ENCODE data around the gene UBL3. TPM values are rescaled to one million over a fixed set of nuclear protein-coding genes. Genes with fewer than 3 reads are reported as not detected.

UBL3 gene
- total RNA-seq, 2 experiments from 2014 or later = 39.5 to 41.9 TPM

DNA sequence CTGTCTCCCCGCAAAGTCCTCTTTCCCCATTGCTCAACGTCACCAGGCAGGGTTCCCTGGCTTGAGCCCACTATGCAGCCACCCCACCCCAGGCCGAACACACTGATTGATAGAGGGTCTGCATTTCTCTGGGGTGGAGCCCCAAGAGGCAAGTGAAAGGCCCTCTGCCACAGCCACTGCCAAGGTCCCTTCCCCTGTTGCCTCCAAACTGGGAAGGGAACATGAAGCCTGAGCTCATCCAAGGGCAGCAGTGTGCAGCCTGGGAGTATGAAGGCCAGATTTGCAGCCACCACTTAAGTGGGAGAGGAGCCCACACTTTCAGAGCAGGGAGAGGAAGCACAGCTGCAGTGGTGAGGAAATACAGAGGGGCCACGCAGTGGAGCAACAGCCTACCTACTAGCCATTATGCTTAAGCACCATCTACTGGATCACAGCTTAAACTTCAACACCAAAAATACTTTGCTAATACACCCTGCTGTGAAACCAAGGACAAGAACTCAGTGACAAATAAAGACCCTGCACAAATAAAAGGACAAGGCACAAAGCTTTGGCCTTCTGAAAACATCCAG is 48.6 kb downstream of the UBL3 start:
- no peaks in the 10 kb centered on the region for H3K9me3 Mint-ChIP-seq
- no peak overlapping the region for H3K4me3 Mint-ChIP-seq
- POLR2A ChIA-PET = interaction anchor here (0.7 kb wide), 1 partner anchor 261 kb away, joined by 3 read pairs; no protein-coding TSS in a partner anchor
- no peaks in the 10 kb centered on the region for H3K36me3 Mint-ChIP-seq (ENCODE audit: low read depth)
- H3K27me3 Mint-ChIP-seq = no peaks in the 10 kb centered on the region
- Histone ChIP-seq H3K4me3 (ENCODE audit: low read length) (no peak overlapping the region), H3K27ac (ENCODE audit: low read depth in 1 of 2, low read length in 2 of 2) (no peak overlapping the region), H3K36me3 (ENCODE audit: insufficient read depth, low read length) (no peaks in the 10 kb centered on the region), H3K4me1 (ENCODE audit: insufficient read depth, low read length) (peaks cover 11% of the 10 kb centered on the region), H3K9me3 (ENCODE audit: control insufficient read depth in 1 of 2, insufficient read depth in 1 of 2, low read length in 2 of 2) (no peaks in the 10 kb centered on the region), H3K27me3 (ENCODE audit: control insufficient read depth in 1 of 2, insufficient read depth in 2 of 2, low read length in 2 of 2) (no peaks in the 10 kb centered on the region)
- intact Hi-C loops (cut with DNase I, micrococcal nuclease) = no loop called here
- peaks cover 44% of the 10 kb centered on the region for H3K4me1 Mint-ChIP-seq (ENCODE audit: low read depth)
- ATAC-seq (ENCODE audit: poor library complexity) (no peak), DNase-seq (no peak)
- H3K27ac Mint-ChIP-seq = no peak overlapping the region
- CTCF ChIA-PET = interaction anchor here (1.7 kb wide), 1 partner anchor 293 kb away, joined by 3 read pairs; no protein-coding TSS in a partner anchor
- TF ChIP-seq, protein P1, sequence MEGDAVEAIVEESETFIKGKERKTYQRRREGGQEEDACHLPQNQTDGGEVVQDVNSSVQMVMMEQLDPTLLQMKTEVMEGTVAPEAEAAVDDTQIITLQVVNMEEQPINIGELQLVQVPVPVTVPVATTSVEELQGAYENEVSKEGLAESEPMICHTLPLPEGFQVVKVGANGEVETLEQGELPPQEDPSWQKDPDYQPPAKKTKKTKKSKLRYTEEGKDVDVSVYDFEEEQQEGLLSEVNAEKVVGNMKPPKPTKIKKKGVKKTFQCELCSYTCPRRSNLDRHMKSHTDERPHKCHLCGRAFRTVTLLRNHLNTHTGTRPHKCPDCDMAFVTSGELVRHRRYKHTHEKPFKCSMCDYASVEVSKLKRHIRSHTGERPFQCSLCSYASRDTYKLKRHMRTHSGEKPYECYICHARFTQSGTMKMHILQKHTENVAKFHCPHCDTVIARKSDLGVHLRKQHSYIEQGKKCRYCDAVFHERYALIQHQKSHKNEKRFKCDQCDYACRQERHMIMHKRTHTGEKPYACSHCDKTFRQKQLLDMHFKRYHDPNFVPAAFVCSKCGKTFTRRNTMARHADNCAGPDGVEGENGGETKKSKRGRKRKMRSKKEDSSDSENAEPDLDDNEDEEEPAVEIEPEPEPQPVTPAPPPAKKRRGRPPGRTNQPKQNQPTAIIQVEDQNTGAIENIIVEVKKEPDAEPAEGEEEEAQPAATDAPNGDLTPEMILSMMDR (IDR thresholded peaks at IDR 0.05) = no peak

DNA sequence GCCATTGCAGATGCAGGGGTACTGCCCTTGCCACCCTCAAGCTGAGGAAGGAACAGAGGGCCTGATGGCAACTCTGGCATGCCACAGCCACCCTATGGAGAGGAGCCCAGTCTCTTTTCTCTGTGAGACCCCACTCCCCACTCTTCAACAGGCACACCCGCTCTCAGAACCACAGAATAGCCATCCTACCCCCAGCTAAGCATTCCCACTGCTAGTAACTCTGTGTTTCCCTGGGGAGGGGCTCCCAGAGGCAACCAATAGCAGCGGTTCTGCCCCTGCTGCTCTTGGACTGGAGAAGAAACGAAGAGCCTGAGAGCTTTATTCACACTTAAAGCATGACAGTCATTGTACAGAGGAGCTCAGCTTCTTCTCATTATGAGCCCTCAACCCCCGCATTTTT is 49.3 kb downstream of the UBL3 start:
- Mint-ChIP-seq H3K9me3 (no peaks in the 10 kb centered on the region), H3K36me3 (ENCODE audit: low read depth) (no peaks in the 10 kb centered on the region), H3K27me3 (no peaks in the 10 kb centered on the region), H3K4me3 (no peak overlapping the region), H3K27ac (no peak overlapping the region), H3K4me1 (ENCODE audit: low read depth) (peaks cover 41% of the 10 kb centered on the region)
- Histone ChIP-seq H3K36me3 (ENCODE audit: insufficient read depth, low read length) (no peaks in the 10 kb centered on the region), H3K4me1 (ENCODE audit: insufficient read depth, low read length) (peaks cover 11% of the 10 kb centered on the region), H3K27me3 (ENCODE audit: control insufficient read depth in 1 of 2, insufficient read depth in 2 of 2, low read length in 2 of 2) (no peaks in the 10 kb centered on the region), H3K4me3 (ENCODE audit: low read length) (no peak overlapping the region), H3K27ac (ENCODE audit: low read depth in 1 of 2, low read length in 2 of 2) (no peak overlapping the region), H3K9me3 (ENCODE audit: control insufficient read depth in 1 of 2, insufficient read depth in 1 of 2, low read length in 2 of 2) (no peaks in the 10 kb centered on the region)
- ATAC-seq (ENCODE audit: poor library complexity) = no peak
- intact Hi-C loops (cut with DNase I, micrococcal nuclease) = no loop called here
- TF ChIP-seq, protein P1 (IDR thresholded peaks at IDR 0.05) = no peak
- DNase-seq = no peak
- ChIA-PET POLR2A (no interaction called here), CTCF (interaction anchor here (1.7 kb wide), 1 partner anchor 293 kb away, joined by 3 read pairs; no protein-coding TSS in a partner anchor)

DNA sequence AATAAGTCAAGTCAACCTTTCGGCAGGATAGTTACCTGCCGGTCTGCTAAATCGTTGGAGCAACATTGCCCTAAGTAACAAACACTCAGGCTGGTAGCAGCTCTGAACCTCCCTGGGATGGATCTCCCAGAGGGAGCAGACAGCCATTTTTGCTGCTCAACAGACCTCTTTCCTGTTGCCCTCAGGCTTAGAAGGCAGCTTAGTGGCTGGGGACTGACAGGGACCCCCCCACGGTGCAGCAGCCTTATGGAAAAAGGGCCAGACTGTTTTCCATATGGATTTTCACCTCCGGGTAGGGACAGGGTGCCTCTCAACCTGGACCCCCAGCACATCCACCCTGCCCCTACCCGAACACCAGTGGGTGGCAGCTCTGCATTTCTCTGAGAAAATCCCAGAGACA is 49.7 kb downstream of the UBL3 start:
- Histone ChIP-seq H3K36me3 (ENCODE audit: insufficient read depth, low read length) (no peaks in the 10 kb centered on the region), H3K4me1 (ENCODE audit: insufficient read depth, low read length) (peaks cover 8% of the 10 kb centered on the region), H3K27ac (ENCODE audit: low read depth in 1 of 2, low read length in 2 of 2) (no peak overlapping the region), H3K4me3 (ENCODE audit: low read length) (no peak overlapping the region), H3K27me3 (ENCODE audit: control insufficient read depth in 1 of 2, insufficient read depth in 2 of 2, low read length in 2 of 2) (no peaks in the 10 kb centered on the region), H3K9me3 (ENCODE audit: control insufficient read depth in 1 of 2, insufficient read depth in 1 of 2, low read length in 2 of 2) (no peaks in the 10 kb centered on the region)
- ChIA-PET CTCF (interaction anchor here (1.7 kb wide), 1 partner anchor 292 kb away, joined by 3 read pairs; no protein-coding TSS in a partner anchor), POLR2A (no interaction called here)
- H3K27me3 Mint-ChIP-seq = no peaks in the 10 kb centered on the region
- no peak overlapping the region for H3K27ac Mint-ChIP-seq
- intact Hi-C loops (cut with DNase I, micrococcal nuclease) = no loop called here
- no peaks in the 10 kb centered on the region for H3K36me3 Mint-ChIP-seq (ENCODE audit: low read depth)
- H3K9me3 Mint-ChIP-seq = no peaks in the 10 kb centered on the region
- no peak overlapping the region for H3K4me3 Mint-ChIP-seq
- ATAC-seq (ENCODE audit: poor library complexity) (no peak), DNase-seq (no peak)
- TF ChIP-seq, protein P1 (IDR thresholded peaks at IDR 0.05) = no peak
- H3K4me1 Mint-ChIP-seq (ENCODE audit: low read depth) = peaks cover 40% of the 10 kb centered on the region

Data from CD4-positive, alpha-beta T cell (primary cell).